ENCODE measurements around the gene RBMXL3. TPM values are rescaled to one million over a fixed set of nuclear protein-coding genes. Genes with fewer than 3 reads are reported as not detected.

The RBMXL3 gene
- total and polyA plus RNA-seq, 12 donors: not detected

GRCh38 chrX:115226929-115227328, 37.7 kb downstream of the RBMXL3 start:
- no peak overlapping the region for H3K4me3 ChIP-seq
- no peaks in the 10 kb centered on the region for H3K9me3 ChIP-seq
- ATAC-seq: no peak
- peak in 7 of 9 donors; percentile 20 to 45 (median 33) for TF ChIP-seq CTCF (IDR thresholded peaks at IDR 0.05)
- intact Hi-C loops (cut with DNase I): no loop called here
- WGBS, 2 donors: 11 to 47% methylated on average over 1 of the region's 1 CpG
- no peak overlapping the region for H3K27ac ChIP-seq
- DNase-seq: no peak
- no peaks in the 10 kb centered on the region for H3K36me3 ChIP-seq
- H3K27me3 ChIP-seq: peaks cover 0 to 84% (median 0%) of the 10 kb centered on the region in 7 donors
- H3K4me1 ChIP-seq: peaks cover 0 to 6% (median 0%) of the 10 kb centered on the region in 9 donors

GRCh38 chrX:115229337-115230003, 40.3 kb downstream of the RBMXL3 start:
- no peak for DNase-seq
- no peaks in the 10 kb centered on the region for H3K9me3 ChIP-seq
- ATAC-seq: peak in 1 of 8 donors; percentile 30
- H3K27me3 ChIP-seq: peaks cover 0 to 86% (median 0%) of the 10 kb centered on the region in 7 donors
- 27 to 48% methylated on average over 4 of the region's 4 CpGs for WGBS, 2 donors
- no peak for TF ChIP-seq CTCF (IDR thresholded peaks at IDR 0.05)
- peaks cover 0 to 6% (median 0%) of the 10 kb centered on the region in 9 donors for H3K4me1 ChIP-seq
- intact Hi-C loops (cut with DNase I): no loop called here
- peak overlapping the region in 1 of 10 donors; percentile 10 for H3K27ac ChIP-seq
- H3K4me3 ChIP-seq: no peak overlapping the region
- H3K36me3 ChIP-seq: no peaks in the 10 kb centered on the region

- intact Hi-C loops (cut with DNase I): no loop called here
- H3K4me1 ChIP-seq: peaks cover 0 to 6% (median 0%) of the 10 kb centered on the region in 9 donors
- peak overlapping the region in 7 of 10 donors; percentile 19 to 64 (median 53) for H3K27ac ChIP-seq
- H3K4me3 ChIP-seq: peak overlapping the region; percentile 41 to 65 (median 58)
- H3K36me3 ChIP-seq: no peaks in the 10 kb centered on the region
- DNase-seq: no peak
- H3K9me3 ChIP-seq: no peaks in the 10 kb centered on the region
- H3K27me3 ChIP-seq: peaks cover 0 to 86% (median 0%) of the 10 kb centered on the region in 7 donors
- TF ChIP-seq CTCF (IDR thresholded peaks at IDR 0.05): no peak
- WGBS, 2 donors: 5 to 8% methylated on average over 6 of the region's 6 CpGs
- ATAC-seq: no peak
These were observed 43.8 kb downstream of the RBMXL3 start for GRCh38 chrX:115232933-115233496.

GRCh38 chrX:115233497-115234455, 44.6 kb downstream of the RBMXL3 start, which contains the start of gene LRCH2:
LRCH2 (minus strand) TSS chrX:115234096; CDS start chrX:115234041, 55 bp downstream.
- Histone ChIP-seq H3K4me3 (peak within 1 kb of the TSS; percentile 41 to 65 (median 58)), H3K36me3 (no peaks in the 10 kb centered on the region), H3K9me3 (no peaks in the 10 kb centered on the region), H3K27me3 (peaks cover 0 to 86% (median 0%) of the 10 kb centered on the region in 7 donors), H3K4me1 (peaks cover 0 to 6% (median 0%) of the 10 kb centered on the region in 9 donors), H3K27ac (peak within 1 kb of the TSS in 7 of 10 donors; percentile 19 to 64 (median 53))
- intact Hi-C loops (cut with DNase I): no loop called here
- ATAC-seq (peak; percentile 58 to 90 (median 82)), DNase-seq (peak; percentile 18 to 41)
- TF ChIP-seq CTCF (IDR thresholded peaks at IDR 0.05): no peak
- 0% methylated on average over 33 to 59 of the region's 59 CpGs for WGBS, 2 donors
